GM19324 (cell line): ENCODE results near the gene PLEKHM3.

ENCODE experiments used
- ATAC-seq: cut with Tn5 transposase; IDR thresholded peaks from one replicate; pipeline ENCODE4 v1.9.1; 2021; ENCODE audit warnings: mild to moderate bottlenecking, moderate library complexity; ENCODE audit not compliant: unreplicated experiment, low FRiP score

Gene PLEKHM3

GRCh38 chr2:207869784-207870778, 155.2 kb downstream of the PLEKHM3 start:
- no peak for ATAC-seq

DNA sequence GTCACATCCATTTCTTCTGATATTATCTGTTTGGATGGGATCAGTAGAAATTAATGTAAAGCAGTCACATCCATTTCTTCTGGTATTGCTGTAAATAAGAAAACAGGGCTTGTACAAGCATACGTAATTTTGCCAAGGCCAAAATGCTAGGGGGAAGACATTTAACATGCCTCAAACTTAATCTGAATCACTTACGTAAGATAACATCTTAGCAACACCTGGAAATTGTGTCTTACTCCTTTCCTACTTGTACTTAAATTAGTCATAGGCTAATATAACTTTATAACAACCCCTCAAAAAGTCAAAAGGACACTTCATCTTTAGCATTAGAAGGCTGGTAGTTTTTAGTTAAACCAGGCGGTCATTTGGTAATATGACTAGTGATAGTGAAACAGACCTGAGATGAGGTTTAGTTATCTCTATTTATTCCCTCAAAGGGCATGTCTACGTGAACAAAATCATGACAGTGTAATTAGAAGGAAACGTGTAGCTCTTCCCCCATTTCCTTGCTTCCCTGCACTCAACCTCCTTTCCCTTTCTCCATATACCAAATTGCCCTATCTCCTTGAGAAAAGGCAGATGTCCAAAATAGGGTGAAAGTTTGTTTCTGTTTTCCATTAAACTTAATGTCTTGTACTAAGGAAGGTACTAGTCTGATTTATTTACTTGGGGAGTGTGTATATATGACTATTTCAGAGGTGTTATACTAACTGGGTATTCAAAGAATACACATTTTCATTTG, 156.3 kb downstream of the PLEKHM3 start:
- no peak for ATAC-seq

DNA sequence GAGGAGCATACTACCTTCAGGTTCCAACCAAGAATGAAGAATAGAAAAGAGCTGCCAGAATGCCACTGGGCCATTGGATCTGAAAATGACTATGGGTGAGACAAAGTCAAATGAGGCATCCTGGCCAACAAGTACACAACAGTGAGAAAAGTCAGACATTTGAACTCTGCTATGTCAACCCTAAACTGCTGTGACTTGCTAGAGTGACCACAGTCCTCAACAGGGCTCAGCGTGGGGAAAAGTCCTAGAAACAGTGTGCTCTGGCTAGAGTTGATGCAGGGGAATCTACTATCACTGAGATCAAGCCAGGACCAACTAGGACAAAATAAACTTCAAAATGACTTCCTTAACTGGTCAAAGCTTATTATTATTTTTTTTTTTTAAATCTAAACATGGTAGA, 157.4 kb downstream of the PLEKHM3 start:
- ATAC-seq = no peak

DNA sequence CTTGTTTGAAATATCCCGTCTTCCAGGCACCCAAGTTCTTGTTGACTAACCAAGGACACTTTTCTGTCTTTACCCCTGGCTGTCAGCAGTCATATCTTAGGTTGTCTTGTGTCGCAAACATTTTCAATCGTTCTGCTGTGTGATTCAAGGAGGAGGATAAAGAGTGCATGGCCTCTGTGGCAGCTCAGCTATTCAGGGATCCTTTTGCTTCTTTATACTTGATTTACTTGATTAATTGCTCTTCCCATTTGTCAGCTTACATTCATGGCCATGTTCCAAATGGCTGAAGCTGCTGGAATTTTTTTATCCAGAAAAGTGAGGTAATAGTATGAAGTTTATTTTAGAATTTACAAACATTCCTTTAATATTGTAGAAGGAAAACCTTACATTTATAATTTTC, 158.3 kb downstream of the PLEKHM3 start:
- no peak for ATAC-seq

- no peak for ATAC-seq
These were observed 160.1 kb downstream of the PLEKHM3 start for GRCh38 chr2:207865210-207865609.

DNA sequence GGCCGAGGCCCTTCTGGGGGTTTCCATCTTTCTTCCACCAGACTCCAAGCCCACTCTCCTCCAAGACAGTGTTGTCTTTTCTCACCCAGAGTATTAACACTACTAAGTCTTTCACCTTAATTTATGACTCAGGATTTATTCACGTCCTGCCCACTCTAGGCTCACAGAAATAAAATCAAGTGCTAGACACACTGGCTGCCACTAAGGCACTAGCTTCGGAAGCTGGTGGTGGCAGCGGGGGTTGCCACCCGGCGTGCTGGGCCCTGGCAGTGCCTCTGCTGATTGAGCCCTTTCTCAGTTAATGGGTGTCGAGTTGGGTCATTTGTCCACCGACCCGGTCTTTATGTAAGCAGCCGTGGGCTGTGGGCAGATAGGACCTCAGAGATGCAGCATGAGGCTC, 162.0 kb downstream of the PLEKHM3 start:
- ATAC-seq = no peak

DNA sequence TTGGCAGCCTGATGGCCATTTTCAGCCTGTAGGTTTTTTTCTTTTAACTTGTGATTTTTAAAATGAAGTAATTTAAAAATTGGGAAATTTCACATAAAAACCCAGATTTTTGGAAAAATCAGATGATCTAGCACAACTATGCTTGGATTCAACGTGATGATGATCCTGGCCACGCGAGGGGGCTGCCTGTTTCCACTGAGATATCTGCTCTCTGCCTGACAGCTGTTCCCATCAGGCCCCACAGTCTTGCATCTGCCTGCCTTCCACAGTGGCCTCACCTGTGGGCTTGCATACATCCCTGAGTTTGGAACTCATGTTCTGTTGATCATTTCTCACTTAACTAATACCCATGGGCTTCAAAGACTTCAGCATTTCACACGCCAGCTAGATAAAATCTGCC, 163.5 kb downstream of the PLEKHM3 start:
- ATAC-seq = no peak

DNA sequence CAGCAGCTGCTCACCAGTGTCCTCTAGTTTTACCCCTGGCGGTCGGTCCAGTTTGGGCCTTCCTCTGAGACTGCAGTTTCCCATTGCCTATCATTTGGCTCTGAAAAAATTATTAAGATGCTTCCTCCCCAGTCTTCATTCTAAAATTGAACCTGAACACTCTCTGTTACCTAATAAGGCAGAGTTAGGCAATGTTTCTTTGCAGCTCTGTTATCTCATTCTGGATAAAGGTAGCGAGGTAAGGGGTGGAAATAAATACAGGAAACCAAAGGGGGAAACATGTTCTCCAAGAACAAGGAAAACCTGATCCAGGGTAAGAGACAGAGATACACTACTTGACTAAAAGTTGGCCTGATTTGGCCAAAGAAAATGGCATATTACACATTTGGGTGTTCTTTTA, 164.6 kb downstream of the PLEKHM3 start:
- no peak for ATAC-seq

DNA sequence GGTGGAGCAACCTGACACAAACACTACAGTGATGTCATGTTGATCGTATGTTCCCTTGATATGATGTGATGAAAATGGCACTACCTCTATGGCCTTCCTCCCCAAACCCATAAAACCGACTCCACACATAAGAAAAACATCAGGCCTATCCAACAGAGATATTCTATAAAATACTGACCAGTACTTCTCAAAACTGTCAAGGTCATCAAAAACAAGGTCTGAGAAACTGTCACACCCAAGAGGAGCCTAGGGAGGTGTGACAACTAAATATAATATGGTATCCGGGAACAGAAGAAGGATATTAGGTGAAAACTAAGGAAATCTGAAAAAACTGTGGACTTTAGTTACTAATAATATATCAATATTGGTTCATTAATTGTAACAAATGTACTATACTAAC, 169.7 kb downstream of the PLEKHM3 start:
- no peak for ATAC-seq

DNA sequence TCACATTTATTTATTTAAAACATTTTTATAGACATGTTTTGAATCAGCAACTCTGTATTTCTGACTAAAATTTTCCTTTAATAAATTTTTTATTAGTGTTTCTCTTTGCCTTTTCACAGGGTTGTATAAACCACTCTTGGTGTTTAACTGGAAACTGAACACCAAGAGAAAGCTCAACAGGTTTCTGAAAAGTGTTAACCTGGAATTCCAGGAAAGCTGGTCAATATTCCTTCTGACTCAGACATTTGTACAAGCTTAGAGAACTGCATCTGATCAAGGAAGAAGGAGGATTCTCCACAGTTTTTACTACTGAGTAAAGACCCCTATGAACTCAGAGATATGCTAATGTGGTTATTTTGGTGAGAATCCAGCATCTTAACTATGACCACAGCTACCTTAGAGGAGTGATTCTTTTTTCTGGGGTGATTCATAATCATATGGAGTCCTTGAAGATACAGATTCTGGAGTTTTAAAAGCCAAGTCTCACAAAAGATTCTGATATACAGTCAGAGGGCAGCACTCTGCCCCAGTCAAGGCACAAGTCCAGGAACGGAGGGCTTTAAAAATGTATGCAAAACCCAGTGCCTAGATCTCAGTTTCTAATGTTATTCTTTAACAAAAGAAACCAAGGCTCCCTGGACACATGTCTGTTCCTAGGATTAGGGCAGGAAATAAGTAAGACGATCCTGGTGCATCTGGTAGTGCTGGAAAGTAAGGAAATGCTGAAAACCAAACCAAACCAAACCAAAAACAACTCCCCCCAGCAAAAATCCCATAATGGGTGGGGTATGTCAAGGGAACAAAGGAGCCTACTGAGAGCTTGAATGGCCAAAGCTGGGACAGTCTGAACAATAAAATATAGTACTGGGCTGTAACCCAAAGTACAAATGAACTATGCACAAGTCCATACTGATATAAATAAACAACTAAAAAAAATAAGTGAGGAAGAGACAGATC, 170.6 kb downstream of the PLEKHM3 start:
- no peak for ATAC-seq

DNA sequence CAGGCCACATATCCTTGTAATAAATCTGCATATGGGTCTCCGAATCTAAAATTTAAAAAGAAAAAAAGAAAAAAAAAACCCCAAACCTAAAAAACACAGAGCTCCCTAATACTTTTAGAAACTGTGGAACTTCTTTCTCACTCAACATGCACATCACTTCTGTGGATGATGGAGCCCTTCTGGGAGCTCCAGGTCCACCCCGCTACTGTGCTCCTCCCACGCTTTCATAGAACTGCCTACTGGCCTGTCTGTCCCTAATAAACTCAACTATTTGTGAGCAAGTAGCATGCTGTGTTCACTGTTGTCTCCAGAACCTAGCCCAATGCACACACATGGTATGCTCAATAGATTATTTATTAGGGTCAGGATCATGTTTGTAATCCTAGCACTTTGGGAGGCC, 172.5 kb downstream of the PLEKHM3 start:
- ATAC-seq = no peak

DNA sequence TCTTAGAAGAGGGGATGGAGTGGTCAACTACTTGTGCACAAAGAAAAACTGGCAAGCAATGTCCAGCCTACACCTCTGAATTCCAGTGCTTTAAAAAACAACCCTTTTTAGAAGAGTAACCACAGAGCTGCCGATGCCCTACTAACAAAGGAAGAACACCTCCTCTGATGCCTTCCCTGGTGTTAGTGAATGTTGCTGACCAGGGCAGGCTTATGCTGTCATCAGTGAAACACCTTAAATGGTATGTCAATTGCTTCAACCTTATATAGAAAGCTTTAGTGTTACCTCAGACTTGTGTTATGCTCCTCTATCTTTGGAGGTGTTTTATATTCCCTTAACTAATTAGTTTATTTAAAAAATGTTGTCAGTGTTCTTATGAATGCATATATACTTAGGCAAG, 175.9 kb downstream of the PLEKHM3 start:
- ATAC-seq = no peak

DNA sequence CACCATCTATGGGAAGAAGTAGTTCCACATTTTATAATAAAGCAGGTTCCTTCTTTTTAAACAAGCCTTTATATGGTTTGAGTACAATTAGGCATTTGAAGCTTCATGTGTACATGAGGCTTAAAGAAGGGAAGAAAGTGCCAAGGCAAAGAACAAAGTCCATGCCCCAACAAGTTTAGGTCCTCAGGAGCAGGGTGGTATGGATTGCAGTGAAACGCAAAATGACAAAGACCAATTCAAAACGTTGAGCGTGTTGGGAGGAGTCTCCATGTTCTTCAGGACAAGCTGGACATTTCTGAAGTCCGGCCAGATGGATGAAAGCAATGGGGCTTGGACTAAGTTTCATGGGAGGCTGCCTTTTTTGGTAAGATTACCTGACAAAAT, 176.8 kb downstream of the PLEKHM3 start:
- no peak for ATAC-seq

GRCh38 chr2:207847807-207848544, 177.4 kb downstream of the PLEKHM3 start:
- ATAC-seq = no peak

- ATAC-seq = no peak
These were observed 178.1 kb downstream of the PLEKHM3 start for GRCh38 chr2:207847098-207847806.

- no peak for ATAC-seq
These were observed 180.0 kb downstream of the PLEKHM3 start for GRCh38 chr2:207845202-207845864.

DNA sequence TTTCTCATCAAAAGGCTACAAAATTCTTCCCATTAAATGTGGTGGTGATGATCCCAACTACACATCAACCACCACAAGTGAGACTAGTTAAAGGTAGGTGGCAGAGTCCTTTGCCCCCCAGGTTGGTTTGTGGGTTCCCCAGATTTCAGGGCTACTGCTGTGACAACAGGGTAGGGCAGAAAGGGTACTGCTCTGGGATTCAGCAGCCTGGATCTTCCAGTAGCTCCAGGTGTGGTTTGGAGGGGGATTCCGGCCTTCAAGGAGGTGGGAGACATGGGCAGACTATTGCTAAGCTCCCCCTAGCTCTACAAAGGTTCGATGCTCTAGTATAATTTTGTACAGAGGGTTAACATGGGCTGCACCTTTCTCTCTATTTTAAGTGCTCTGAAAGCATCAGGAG, 180.7 kb downstream of the PLEKHM3 start:
- ATAC-seq = no peak

DNA sequence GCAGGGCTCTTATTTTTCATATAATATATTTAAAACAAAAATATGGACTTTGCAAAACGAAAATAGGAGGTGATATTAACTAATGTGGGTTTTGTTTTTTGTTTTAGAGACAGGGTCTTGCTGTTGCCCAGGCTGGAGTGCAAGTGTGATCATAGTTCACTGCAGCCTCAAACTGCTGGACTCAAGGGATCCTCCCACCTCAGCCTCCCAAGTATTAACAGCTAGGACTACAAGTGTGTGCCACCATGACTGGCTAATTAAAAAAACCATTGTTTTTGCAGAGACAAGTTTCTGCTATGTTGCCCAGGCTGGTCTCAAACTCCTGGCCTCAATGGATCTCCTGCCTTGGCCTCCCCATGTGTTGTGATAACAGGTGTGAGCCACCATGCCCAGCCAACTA, 185.2 kb downstream of the PLEKHM3 start:
- ATAC-seq = no peak

- ATAC-seq = no peak
These were observed 185.8 kb downstream of the PLEKHM3 start for GRCh38 chr2:207839575-207839974.
